Activated naive CD4-positive, alpha-beta T cell treated with anti-CD3 and anti-CD28 coated beads, Interleukin-2, amount 50 U/mL, for 72 hours (primary cell): ENCODE data around the gene DBR1. TPM values are rescaled to one million over a fixed set of nuclear protein-coding genes. Genes with fewer than 3 reads are reported as not detected.

Experiments
- ATAC-seq, 2 donors: fragments of 150-1000 bp; cut with Tn5 transposase; 2 replicates each; pipeline ENCODE4 v1.10.0; 2021; ENCODE audit warnings: mild to moderate bottlenecking in 2 of 2, moderate library complexity in 2 of 2
- DNase-seq, 2 donors: peaks; one replicate each; pipeline ENCODE4 v3.0.0; 2021 to 2022; ENCODE audit warnings: low spot score in 2 of 2
- H3K27ac Mint-ChIP-seq, 2 donors: one replicate each; pipeline ENCODE4 v1.8.0; 2022; ENCODE audit warnings: mild to moderate bottlenecking in 2 of 2, mixed read lengths in 2 of 2
- H3K36me3 Mint-ChIP-seq, 2 donors: one replicate each; pipeline ENCODE4 v1.8.0; 2022; ENCODE audit warnings: mixed read lengths in 2 of 2
- H3K9me3 Mint-ChIP-seq, 2 donors: one replicate each; pipeline ENCODE4 v1.8.0; 2022; ENCODE audit warnings: mixed read lengths in 2 of 2
- total RNA-seq, 2 donors: library from RNA; stranded (reverse); gene quantifications; one replicate each; pipeline ENCODE4 v1.2.3, GENCODE V29; 2022

The DBR1 gene
- total RNA-seq, 2 donors from 2014 or later: 22.0 to 29.2 TPM

DNA sequence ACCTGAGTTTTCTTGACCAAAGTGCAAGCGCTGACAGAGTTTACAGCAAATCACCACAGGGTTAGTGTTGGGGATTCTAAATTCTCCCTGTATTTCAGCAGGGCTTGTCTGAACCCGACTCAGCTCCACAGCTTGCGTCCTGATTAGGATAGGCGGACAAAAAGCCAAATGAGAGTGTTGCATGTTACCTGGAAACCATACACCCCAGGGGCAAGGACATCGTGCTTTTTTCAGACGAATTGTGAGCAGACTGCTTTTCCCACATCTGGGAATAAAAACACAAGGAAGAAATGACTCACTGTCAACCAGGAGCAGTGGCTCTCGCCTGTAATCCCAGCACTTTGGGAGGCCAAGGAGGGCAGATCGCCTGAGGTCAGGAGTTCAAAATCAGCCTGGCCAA, 62.4 kb downstream of the DBR1 start:
- no peak overlapping the region for H3K27ac Mint-ChIP-seq

More for the DNA sequence above, 62.4 kb downstream of the DBR1 start:
- DNase-seq (no peak), ATAC-seq (no peak)
- Mint-ChIP-seq H3K36me3 (no peaks in the 10 kb centered on the region), H3K9me3 (no peaks in the 10 kb centered on the region)

Other genes starting within 250 kb of the DBR1 start
- gene CLDN18, start 164.8 kb downstream of the DBR1 start, total RNA-seq: not detected
- not detected for gene DZIP1L, start 59.3 kb downstream of the DBR1 start, total RNA-seq
- not detected for gene A4GNT, start 42.5 kb downstream of the DBR1 start, total RNA-seq
- gene ARMC8, start 12.4 kb upstream of the DBR1 start, total RNA-seq: 10 to 100 TPM; 38.3 to 39.0 TPM
- 1 to 10 TPM in 1 of 2 donors, not detected in 1; 3.7 TPM for gene NME9, start 154.9 kb upstream of the DBR1 start, total RNA-seq
- gene MRAS, start 173.7 kb upstream of the DBR1 start, total RNA-seq: 1 to 10 TPM in 1 of 2 donors, not detected in 1; 1.5 TPM